HepG2 (cell line): ENCODE measurements around the gene CYP27B1. TPM values are rescaled to one million over a fixed set of nuclear protein-coding genes. Genes with fewer than 3 reads are reported as not detected.

ENCODE experiments used
- ATM ChIP-seq: fragments of 450-650 bp; IDR thresholded peaks from 2 replicates; pipeline ENCODE4 v1.7.1; 2017; ENCODE audit warnings: mild to moderate bottlenecking, borderline replicate concordance
- DRAP1 ChIP-seq: IDR thresholded peaks from 2 replicates; pipeline ENCODE4 v1.6.1; 2016; ENCODE audit warnings: missing genetic modification reagents, missing compliant biosample characterization
- GABPB1 ChIP-seq: IDR thresholded peaks from 2 replicates; pipeline ENCODE4 v1.6.1; 2016; ENCODE audit warnings: mild to moderate bottlenecking, missing genetic modification reagents, moderate library complexity, missing compliant biosample characterization
- HDAC1 ChIP-seq: sonication (generic); formaldehyde crosslinking; IDR thresholded peaks from 2 replicates; pipeline ENCODE4 v1.5.1; 2020; ENCODE audit warnings: mild to moderate bottlenecking, missing genetic modification reagents
- HNF4A ChIP-seq: sonication (generic); formaldehyde crosslinking; IDR thresholded peaks from 2 replicates; pipeline ENCODE4 v1.4.0; 2020; ENCODE audit warnings: missing genetic modification reagents
- KLF11 ChIP-seq: IDR thresholded peaks from 2 replicates; pipeline ENCODE4 v1.6.1; 2016; ENCODE audit warnings: missing compliant biosample characterization
- LCORL ChIP-seq, 2 experiments: fragments of 450-650 bp in 1 of 2; sonication (generic) in 1 of 2; formaldehyde crosslinking in 1 of 2; IDR thresholded peaks; 2 replicates each; pipeline versions ENCODE4 v1.5.0 to v1.6.1; 2017 to 2020; ENCODE audit warnings: antibody characterized with exemption in 1 of 2, missing genetic modification reagents in 1 of 2
- NCOA2 ChIP-seq: sonication (generic); formaldehyde crosslinking; IDR thresholded peaks from 2 replicates; pipeline ENCODE4 v1.8.0; 2022; ENCODE audit warnings: inconsistent platforms
- NFKBIZ ChIP-seq: IDR thresholded peaks from 2 replicates; pipeline ENCODE4 v1.6.1; 2018; ENCODE audit warnings: missing genetic modification reagents, missing compliant biosample characterization
- POLR2AphosphoS5 ChIP-seq: IDR thresholded peaks from 2 replicates; pipeline ENCODE4 v1.6.1; 2012; ENCODE audit warnings: low read depth, low read length
- SIN3A ChIP-seq: IDR thresholded peaks from 2 replicates; pipeline ENCODE4 v1.6.1; 2011; ENCODE audit warnings: low read depth, mild to moderate bottlenecking, control low read depth, low read length, borderline replicate concordance
- SRY ChIP-seq: sonication (generic); formaldehyde crosslinking; IDR thresholded peaks from 2 replicates; pipeline ENCODE4 v1.8.0; 2022; ENCODE audit warnings: mild to moderate bottlenecking, missing genetic modification reagents
- YEATS4 ChIP-seq: sonication (generic); formaldehyde crosslinking; IDR thresholded peaks from 2 replicates; pipeline ENCODE4 v1.4.0; 2020; ENCODE audit warnings: missing genetic modification reagents, borderline replicate concordance
- ZMAT3 ChIP-seq: sonication (generic); formaldehyde crosslinking; conservative IDR thresholded peaks from 2 replicates; pipeline ENCODE4 v1.7.0; 2021; ENCODE audit warnings: missing genetic modification reagents
- ZNF234 ChIP-seq: sonication (generic); formaldehyde crosslinking; conservative IDR thresholded peaks from 2 replicates; pipeline ENCODE4 v1.5.1; 2020; ENCODE audit warnings: mild to moderate bottlenecking, missing genetic modification reagents
- ZNF576 ChIP-seq: sonication (generic); formaldehyde crosslinking; IDR thresholded peaks from 2 replicates; pipeline ENCODE4 v1.4.0; 2020; ENCODE audit warnings: mild to moderate bottlenecking, missing genetic modification reagents
- ZNF616 ChIP-seq: sonication (generic); formaldehyde crosslinking; IDR thresholded peaks from 2 replicates; pipeline ENCODE4 v1.5.0; 2020; ENCODE audit warnings: low read depth, mild to moderate bottlenecking, missing genetic modification reagents
- ZNF788 ChIP-seq: sonication (generic); formaldehyde crosslinking; IDR thresholded peaks from 2 replicates; pipeline ENCODE4 v1.5.0; 2020; ENCODE audit warnings: mild to moderate bottlenecking, missing genetic modification reagents, borderline replicate concordance
- ZSCAN20 ChIP-seq: sonication (generic); formaldehyde crosslinking; IDR thresholded peaks from 2 replicates; pipeline ENCODE4 v1.4.0; 2020; ENCODE audit warnings: missing genetic modification reagents, mild to moderate bottlenecking, borderline replicate concordance
- polyA plus RNA-seq, 8 experiments: library from polyadenylated mRNA; depleted of rRNA in 3 of 8; stranded (reverse) in 7 of 8; unstranded in 1 of 8; fragments of >200 nt; fragmentation: Illumina TruSeq in 4 of 8; extraction: Trizol in 4 of 8; gene quantifications; 2 replicates each; pipeline versions ENCODE4 v1.2.1 to v1.2.3, GENCODE V29; 2011 to 2016; ENCODE audit warnings: low read depth in 4 of 8, missing spikeins in 1 of 8, mixed read lengths in 1 of 8; ENCODE audit not compliant: insufficient read depth in 1 of 8
- total RNA-seq, 5 experiments: library from RNA; depleted of rRNA; stranded (reverse); fragments of >200 nt; fragmentation: Illumina TruSeq; extraction: Trizol; gene quantifications; 2 replicates each; pipeline ENCODE4 v1.2.3, GENCODE V29; 2016; ENCODE audit warnings: low read depth in 1 of 5
- TF ChIP-seq, protein P1 (sequence below): sonication (generic); formaldehyde crosslinking; IDR thresholded peaks from 2 replicates; pipeline ENCODE4 v1.8.0; 2022; ENCODE audit warnings: mild to moderate bottlenecking, missing genetic modification reagents; ENCODE audit not compliant: insufficient replicate concordance
- TF ChIP-seq, protein P2 (sequence below), 2 experiments: IDR thresholded peaks; 2 replicates each; pipeline ENCODE4 v1.6.1; 2011 to 2012; ENCODE audit warnings: low read length in 2 of 2, borderline replicate concordance in 1 of 2, low read depth in 1 of 2, mild to moderate bottlenecking in 1 of 2, moderate library complexity in 1 of 2

Gene CYP27B1
- total and polyA plus RNA-seq, 2 of the 13 experiments (the other 11 are each of a cell fraction or from before 2014, with no cell fraction given) = 2.3 to 3.0 TPM

- no peak for TF ChIP-seq ZMAT3 (CRISPR knock-in tag)
- peak; percentile 81 for TF ChIP-seq HDAC1
- TF ChIP-seq ZNF616 = 0 out of 2 replicates have a peak, but pooled peaks have one; percentile 29
- peak; percentile 62 for TF ChIP-seq HNF4A (CRISPR knock-in tag)
- TF ChIP-seq, protein P1, sequence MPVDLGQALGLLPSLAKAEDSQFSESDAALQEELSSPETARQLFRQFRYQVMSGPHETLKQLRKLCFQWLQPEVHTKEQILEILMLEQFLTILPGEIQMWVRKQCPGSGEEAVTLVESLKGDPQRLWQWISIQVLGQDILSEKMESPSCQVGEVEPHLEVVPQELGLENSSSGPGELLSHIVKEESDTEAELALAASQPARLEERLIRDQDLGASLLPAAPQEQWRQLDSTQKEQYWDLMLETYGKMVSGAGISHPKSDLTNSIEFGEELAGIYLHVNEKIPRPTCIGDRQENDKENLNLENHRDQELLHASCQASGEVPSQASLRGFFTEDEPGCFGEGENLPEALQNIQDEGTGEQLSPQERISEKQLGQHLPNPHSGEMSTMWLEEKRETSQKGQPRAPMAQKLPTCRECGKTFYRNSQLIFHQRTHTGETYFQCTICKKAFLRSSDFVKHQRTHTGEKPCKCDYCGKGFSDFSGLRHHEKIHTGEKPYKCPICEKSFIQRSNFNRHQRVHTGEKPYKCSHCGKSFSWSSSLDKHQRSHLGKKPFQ (CRISPR knock-in tag) = peak; percentile 32
- peak; percentile 57 for TF ChIP-seq YEATS4 (CRISPR knock-in tag)
- no peak for TF ChIP-seq ATM
- no peak for TF ChIP-seq LCORL (IDR thresholded peaks at IDR 0.05)
- peak; percentile 45; the same call in 1 of the 2 replicates for TF ChIP-seq LCORL (CRISPR knock-in tag; IDR thresholded peaks at IDR 0.05)
- 0 out of 2 replicates have a peak, but pooled peaks have one; percentile 33 for TF ChIP-seq SIN3A
- TF ChIP-seq ZNF788 (CRISPR knock-in tag) = peak; percentile 23; the same call in 1 of the 2 replicates
- no peak for TF ChIP-seq ZNF576 (CRISPR knock-in tag)
- no peak for TF ChIP-seq KLF11 (CRISPR knock-in tag)
- TF ChIP-seq ZNF234 (CRISPR knock-in tag) = no peak
- TF ChIP-seq ZSCAN20 = 0 out of 2 replicates have a peak, but pooled peaks have one; percentile 44
- peak; percentile 79 for TF ChIP-seq GABPB1 (CRISPR knock-in tag)
- TF ChIP-seq DRAP1 (CRISPR knock-in tag) = peak; percentile 63
- TF ChIP-seq POLR2AphosphoS5 = peak; percentile 63
- peak; percentile 79; the same call in 1 of the 2 replicates for TF ChIP-seq SRY (CRISPR knock-in tag)
- TF ChIP-seq, protein P2, sequence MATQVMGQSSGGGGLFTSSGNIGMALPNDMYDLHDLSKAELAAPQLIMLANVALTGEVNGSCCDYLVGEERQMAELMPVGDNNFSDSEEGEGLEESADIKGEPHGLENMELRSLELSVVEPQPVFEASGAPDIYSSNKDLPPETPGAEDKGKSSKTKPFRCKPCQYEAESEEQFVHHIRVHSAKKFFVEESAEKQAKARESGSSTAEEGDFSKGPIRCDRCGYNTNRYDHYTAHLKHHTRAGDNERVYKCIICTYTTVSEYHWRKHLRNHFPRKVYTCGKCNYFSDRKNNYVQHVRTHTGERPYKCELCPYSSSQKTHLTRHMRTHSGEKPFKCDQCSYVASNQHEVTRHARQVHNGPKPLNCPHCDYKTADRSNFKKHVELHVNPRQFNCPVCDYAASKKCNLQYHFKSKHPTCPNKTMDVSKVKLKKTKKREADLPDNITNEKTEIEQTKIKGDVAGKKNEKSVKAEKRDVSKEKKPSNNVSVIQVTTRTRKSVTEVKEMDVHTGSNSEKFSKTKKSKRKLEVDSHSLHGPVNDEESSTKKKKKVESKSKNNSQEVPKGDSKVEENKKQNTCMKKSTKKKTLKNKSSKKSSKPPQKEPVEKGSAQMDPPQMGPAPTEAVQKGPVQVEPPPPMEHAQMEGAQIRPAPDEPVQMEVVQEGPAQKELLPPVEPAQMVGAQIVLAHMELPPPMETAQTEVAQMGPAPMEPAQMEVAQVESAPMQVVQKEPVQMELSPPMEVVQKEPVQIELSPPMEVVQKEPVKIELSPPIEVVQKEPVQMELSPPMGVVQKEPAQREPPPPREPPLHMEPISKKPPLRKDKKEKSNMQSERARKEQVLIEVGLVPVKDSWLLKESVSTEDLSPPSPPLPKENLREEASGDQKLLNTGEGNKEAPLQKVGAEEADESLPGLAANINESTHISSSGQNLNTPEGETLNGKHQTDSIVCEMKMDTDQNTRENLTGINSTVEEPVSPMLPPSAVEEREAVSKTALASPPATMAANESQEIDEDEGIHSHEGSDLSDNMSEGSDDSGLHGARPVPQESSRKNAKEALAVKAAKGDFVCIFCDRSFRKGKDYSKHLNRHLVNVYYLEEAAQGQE (IDR thresholded peaks at IDR 0.05; ENCODE audit: borderline replicate concordance in 1 of 2, low read depth in 1 of 2, low read length in 2 of 2) = no peak; a peak in 1 of 4 replicates
- peak; percentile 51; the same call in 1 of the 2 replicates for TF ChIP-seq NFKBIZ
- TF ChIP-seq NCOA2 (CRISPR knock-in tag) = peak; percentile 24; the same call in 1 of the 2 replicates
Observed at GRCh38 chr12:57755454-57756372, 11.2 kb downstream of the CYP27B1 start (continued).
